GM18907 (cell line): Measurements from ENCODE around the gene REEP5.
"Not testable (repeated sequence)": the region's sequence is repeated elsewhere in the genome, so short reads cannot be mapped to it uniquely, and the experiment has no call there.

Experiments used
- ATAC-seq: cut with Tn5 transposase; IDR thresholded peaks from one replicate; pipeline ENCODE4 v1.9.1; 2021; ENCODE audit warnings: mild to moderate bottlenecking, moderate library complexity; ENCODE audit not compliant: unreplicated experiment

The REEP5 gene

GRCh38 chr5:112892776-112893175 lies 29.3 kb downstream of the REEP5 start:
- no peak for ATAC-seq

- ATAC-seq, result not testable (repeated sequence)
Measured at GRCh38 chr5:112892066-112892465, 30.0 kb downstream of the REEP5 start.

DNA sequence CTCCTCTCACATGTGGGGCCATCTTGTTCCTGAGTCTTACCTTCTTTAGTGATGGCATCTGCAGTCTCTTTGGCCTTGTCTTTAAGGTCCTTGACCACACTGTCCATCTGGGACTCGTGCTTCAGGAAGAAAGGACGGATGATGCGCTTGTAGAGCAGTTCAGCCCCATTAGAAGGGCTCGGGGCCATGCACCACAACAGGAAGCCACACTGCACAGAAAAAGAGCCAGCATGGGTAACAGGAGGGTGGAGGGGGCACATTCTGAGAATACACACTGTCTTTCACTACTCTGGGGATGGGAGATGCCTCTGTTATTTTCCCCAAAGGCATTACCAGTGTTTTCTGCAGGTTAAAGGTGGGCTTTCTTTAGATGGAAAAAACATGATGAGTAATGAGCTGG lies 35.1 kb downstream of the REEP5 start:
- ATAC-seq, result no peak

DNA sequence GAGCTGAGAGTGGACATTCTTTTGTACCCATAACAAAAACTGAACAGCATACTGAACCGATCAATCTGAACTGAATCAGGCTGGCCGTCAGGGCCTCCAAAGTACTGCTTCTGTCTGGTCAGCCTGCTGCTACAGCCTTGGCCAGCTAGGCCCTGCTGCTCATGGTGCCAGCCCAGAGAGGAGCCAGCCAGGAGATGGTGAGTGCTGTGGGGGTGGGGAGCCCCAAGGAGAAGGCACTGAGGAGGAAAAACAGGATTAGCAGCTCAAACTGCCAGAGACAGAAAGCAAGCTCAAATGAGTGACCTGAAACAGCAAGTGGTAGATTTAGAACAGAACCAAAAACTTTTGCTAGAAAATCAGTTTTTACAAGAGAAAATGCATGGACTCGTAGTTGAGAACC lies 37.0 kb downstream of the REEP5 start:
- ATAC-seq, result no peak

DNA sequence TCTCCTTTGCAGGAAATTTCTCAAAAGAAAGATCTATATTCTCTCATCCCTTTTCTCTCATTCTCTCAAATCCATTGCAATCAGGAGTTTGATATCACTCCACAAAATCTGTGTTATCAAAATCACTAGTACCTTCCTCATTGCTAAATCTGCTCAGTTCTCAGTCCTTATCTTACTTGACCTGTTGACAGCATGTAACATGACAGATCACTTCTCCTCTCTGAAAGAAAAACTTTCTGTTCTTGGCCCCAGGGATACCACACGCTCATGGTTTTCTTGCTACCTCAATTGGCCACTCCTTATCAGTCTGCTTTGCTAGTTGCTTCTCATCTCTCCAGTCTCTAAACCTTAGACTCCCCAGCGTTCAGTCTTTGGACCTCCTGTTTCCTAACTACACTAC lies 38.8 kb downstream of the REEP5 start:
- ATAC-seq, result no peak

DNA sequence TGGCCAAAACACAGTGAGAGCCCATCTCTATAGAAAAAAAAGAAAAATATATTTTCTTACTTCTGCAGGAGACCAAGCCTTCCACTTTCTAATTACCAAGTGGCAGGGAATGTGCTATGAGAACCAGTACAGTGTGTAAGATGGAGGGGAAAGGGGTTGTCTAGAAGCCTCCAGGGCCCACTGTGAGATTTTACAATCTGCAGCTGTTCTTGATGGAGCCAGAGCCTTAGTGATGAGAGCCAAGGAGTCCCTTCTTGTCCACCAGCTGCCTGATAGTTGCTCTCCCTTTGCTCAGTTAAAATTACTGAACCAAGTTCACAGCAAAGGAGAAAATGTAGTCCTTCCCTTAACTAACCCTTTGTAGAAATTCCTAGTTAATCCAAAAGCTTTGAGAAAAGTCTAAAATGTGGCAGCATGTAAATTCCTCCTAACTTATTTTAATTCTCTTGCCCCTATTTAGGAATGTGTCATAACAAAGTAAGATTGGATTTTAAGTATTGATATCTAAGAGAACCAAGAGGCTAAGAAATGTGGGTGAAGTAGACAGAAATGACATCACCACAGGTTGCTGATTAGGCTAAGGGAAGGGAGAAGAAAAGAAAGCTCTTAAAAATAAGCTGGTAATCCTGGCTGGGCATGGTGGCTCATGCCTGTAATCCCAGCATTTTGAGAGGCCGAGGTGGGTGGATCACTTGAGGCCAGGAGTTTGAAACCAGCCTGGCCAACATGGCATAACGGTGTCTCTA lies 41.6 kb downstream of the REEP5 start:
- no peak for ATAC-seq

DNA sequence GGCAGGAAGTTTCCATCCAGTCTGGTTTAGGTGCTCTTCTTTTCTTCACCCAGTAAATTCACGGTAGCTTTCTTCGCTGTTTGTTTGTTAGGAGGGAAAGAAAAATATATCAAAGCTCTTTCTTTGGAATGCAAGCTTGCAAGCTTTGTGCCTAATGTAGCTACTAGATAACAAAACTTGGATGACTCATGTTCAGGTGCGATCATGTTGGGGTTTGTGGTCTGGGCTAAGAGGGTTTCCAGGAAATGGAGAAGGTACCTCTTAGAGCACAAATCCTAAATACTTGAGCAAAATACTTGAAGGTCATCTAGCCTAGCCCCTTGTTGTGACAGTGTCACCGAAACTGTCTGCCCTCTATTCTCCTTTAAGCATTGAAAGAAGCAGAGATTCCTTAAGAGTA lies 43.3 kb downstream of the REEP5 start:
- peak; percentile 49 for ATAC-seq

GRCh38 chr5:112878101-112878500 lies 43.9 kb downstream of the REEP5 start:
- no peak for ATAC-seq

GRCh38 chr5:112876362-112876761 lies 45.7 kb downstream of the REEP5 start:
- ATAC-seq, result no peak

DNA sequence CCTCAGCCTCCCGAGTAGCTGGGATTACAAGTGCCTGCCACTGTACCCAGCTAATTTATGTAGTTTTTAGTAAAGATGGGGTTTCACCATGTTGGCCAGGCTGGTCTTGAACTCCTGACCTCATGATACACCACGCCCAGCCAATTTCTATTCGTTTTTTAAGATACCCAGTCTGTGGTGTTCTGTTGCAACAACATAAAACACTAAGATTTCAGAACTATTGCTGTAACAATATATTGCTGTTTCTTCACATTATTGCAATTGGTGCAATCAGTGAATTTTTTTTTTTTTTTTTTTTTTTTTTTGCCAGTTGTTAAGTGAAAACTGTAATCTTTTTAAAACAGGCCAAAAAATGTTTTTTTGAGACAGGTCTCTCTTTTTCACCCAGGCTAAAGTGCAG lies 51.1 kb downstream of the REEP5 start:
- ATAC-seq, result no peak

DNA sequence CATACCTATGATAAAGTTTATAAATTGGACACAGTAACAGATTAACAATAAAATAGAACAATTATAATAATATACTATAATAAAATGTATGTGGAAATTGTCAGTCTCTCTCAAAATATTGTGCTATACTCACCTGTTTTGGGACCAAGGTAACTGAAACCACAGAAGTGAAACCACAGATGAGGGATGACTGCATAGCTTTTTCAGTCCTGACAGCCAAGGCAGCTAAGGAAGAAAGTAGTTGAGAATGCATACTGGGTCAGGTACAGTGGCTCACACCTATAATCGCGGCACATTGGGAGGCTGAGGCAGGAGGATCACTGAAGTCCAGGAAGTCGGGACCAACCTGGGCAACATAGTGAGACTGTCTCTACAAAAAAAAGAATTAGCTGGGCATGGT lies 52.1 kb downstream of the REEP5 start:
- no peak for ATAC-seq

GRCh38 chr5:112867411-112867810 lies 54.6 kb downstream of the REEP5 start:
- no peak for ATAC-seq

DNA sequence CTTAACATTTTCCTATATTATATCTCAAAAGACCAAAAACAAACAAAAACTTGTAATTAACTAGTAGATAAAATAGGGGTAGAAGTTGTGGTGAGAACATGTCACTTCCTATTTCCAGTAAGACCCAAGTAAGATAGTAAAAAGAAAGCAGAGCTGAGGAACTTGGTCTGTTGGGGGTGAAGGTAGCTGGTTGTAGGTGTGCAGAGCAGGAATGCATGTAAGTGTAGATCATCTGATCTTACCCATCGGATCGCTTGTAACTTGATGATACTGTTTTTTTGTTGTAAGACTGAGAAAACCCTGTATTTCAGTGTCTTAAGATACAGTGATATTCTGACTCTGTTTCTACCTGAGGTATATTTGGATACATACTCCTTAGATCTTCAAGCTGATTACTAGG lies 55.3 kb downstream of the REEP5 start:
- ATAC-seq, result no peak

- no peak for ATAC-seq
Measured at GRCh38 chr5:112865128-112865527, 56.9 kb downstream of the REEP5 start.

DNA sequence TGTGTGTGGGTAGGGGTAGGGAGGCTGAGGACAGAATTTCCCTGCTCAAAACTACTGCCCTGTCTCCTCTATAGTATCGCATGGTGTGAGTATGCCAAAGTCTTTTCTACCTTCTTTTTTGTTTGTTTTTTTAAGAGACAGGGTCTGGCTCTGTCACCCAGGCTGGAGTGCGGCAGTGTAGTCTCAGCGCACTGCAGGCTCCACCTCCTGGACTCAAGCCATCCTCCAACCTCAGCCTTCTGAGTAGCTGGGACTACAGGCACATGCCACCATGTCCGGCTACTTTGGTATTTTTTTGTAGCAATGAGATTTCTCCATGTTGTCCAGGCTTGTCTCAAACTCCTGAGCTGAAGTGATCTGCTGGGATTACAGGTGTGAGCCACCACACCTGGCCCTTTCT lies 58.5 kb downstream of the REEP5 start:
- ATAC-seq, result no peak

DNA sequence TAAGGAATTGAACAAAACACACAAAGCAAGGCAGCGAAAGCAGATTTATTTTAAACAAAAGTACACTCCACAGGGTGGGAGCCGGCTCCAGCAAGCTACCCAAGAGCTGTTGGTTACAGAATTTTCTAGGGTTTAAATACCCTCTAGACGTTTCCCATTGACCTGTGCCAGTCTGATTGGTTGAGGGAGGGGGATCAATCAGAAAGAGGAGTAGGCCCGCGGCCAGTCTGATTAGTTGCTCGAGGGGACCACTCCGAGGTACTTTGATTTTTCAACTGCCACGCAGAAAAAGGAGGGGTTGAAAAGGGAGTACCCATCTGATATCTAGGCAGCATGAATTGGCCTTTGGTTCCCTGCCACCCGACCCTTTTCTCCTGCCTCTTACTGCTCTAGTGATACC lies 59.9 kb downstream of the REEP5 start:
- no peak for ATAC-seq

GRCh38 chr5:112861638-112861985 lies 60.4 kb downstream of the REEP5 start:
- ATAC-seq, result no peak

DNA sequence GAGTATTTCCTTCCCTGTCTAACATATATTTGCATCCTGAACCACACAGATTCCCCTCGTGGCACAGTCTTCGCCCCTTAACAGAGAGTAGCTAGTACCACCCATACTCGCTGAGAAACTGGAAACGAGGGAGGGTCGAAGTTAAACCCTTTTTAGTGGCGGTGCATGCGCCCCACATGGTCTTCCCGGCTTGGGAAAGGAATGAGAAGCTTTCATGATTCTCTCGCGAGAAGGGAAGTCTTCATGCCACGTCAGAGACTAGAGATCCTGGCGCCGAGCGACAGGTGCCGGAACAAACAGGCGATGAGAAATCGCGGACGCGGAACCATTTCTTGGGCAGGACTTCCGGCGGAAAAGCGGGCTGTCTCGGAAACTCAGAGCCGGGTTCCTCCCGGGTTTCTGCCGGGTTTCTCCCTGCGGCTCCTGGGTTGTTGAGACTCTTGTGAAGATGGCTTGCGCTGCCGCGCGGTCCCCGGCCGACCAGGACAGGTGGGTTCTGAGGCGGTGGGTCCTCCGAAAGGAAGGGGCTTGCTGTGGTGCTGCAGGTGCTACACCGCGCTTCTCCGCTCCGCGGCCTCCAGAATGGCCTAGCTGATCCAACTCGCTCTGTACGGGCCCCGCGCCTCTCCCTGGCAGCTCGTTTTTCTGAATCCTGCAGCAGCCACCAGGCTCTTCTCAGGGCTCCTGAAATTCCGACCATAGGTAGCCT lies 60.9 kb downstream of the REEP5 start, which contains the start of gene SRP19:
SRP19 (plus strand) TSS at position 359 of the 709 bp plus-strand sequence; CDS start at position 449, 90 bp downstream.
- ATAC-seq, result peak; percentile 98

DNA sequence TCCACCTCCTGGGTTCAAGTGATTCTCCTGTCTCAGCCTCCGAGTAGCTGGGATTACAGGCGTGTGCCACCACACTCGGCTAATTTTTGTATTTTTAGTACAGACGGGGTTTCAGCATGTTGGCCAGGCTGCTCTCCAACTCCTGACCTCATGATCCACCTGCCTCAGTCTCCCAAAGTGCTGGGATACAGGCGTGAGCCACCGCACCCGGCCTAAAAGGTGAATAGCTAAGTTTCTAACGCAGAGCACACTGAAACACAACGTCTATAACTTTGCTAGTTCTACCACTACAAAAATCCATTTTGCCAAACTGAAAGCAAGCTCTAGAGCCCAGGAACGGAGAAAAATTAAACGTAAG lies 61.5 kb downstream of the REEP5 start:
- ATAC-seq, result not testable (repeated sequence)

GRCh38 chr5:112857866-112858265 lies 64.2 kb downstream of the REEP5 start:
- no peak for ATAC-seq

- no peak for ATAC-seq
Measured at GRCh38 chr5:112854651-112855050, 67.4 kb downstream of the REEP5 start.

DNA sequence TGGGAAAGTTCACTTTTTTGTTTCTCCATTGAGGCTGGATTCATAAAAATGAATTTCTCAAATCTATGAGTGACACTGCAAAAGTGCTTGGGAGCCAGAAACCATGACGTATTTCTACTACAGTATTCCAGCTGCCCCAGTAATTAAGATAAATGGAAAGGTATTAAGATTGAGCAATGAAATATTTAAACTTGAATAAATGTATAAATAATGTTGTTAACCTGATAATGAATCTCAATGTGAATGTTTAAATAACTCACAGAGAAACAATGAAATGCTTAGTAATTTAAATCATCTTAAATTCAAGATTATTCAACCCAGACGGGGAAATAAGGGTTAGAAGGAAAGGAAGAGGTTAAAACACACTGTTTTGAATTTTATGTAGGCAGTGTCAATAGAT lies 72.1 kb downstream of the REEP5 start:
- no peak for ATAC-seq
